Kidney (tissue), 14 donors: ENCODE results near the gene KCNA2. TPM values are rescaled to one million over a fixed set of nuclear protein-coding genes. Genes with fewer than 3 reads are reported as not detected.
A peak's percentile ranks its signal among the peaks of the same experiment; 100 is the strongest.

Source experiments
- DNase-seq, 5 donors: peaks; one replicate each; pipeline ENCODE4 v3.0.0-alpha.2; 2013 to 2020
- FAIRE-seq: peaks from 2 replicates; lab custom pipeline; 2012; peaks lifted over from hg19 to GRCh38; lab: Jason Lieb, UNC
- H3K27ac ChIP-seq, 2 donors: one replicate each; pipeline ENCODE4 v1.7.0; 2013; ENCODE audit warnings: low read depth in 2 of 2, low read length in 2 of 2, inconsistent platforms in 1 of 2
- H3K27me3 ChIP-seq: one replicate; pipeline ENCODE4 v1.7.1; 2013; ENCODE audit warnings: low read length, inconsistent platforms; ENCODE audit not compliant: control insufficient read depth, insufficient read depth
- H3K36me3 ChIP-seq, 3 donors: one replicate each; pipeline versions ENCODE4 v1.7.0 to v1.7.1; 2013; ENCODE audit warnings: low read length in 3 of 3, control low read depth in 1 of 3, inconsistent platforms in 1 of 3; ENCODE audit not compliant: insufficient read depth in 3 of 3, control insufficient read depth in 2 of 3
- H3K4me1 ChIP-seq, 3 donors: one replicate each; pipeline versions ENCODE4 v1.7.0 to v1.7.1; 2013; ENCODE audit warnings: low read length in 3 of 3, inconsistent platforms in 1 of 3, low read depth in 1 of 3; ENCODE audit not compliant: control insufficient read depth in 2 of 3, insufficient read depth in 2 of 3
- H3K4me3 ChIP-seq, 3 donors: one replicate each; pipeline versions ENCODE4 v1.7.0 to v1.8.1; 2013; ENCODE audit warnings: low read length in 3 of 3, control low read depth in 1 of 3, inconsistent platforms in 1 of 3
- H3K9ac ChIP-seq, 3 donors: one replicate each; pipeline versions ENCODE4 v1.7.0 to v1.7.1; 2013; ENCODE audit warnings: low read length in 3 of 3, control low read depth in 1 of 3, inconsistent platforms in 1 of 3
- H3K9me3 ChIP-seq, 3 donors: one replicate each; pipeline versions ENCODE4 v1.7.0 to v1.7.1; 2013; ENCODE audit warnings: low read length in 3 of 3, control low read depth in 1 of 3, inconsistent platforms in 1 of 3; ENCODE audit not compliant: control insufficient read depth in 2 of 3, insufficient read depth in 1 of 3
- CTCF ChIP-seq: IDR thresholded peaks from 3 replicates; pipeline ENCODE4 v1.5.1; 2012; ENCODE audit warnings: mild to moderate bottlenecking, moderate library complexity, borderline replicate concordance; ENCODE audit not compliant: insufficient read depth; ENCODE audit errors: extremely low read depth
- intact Hi-C: fragments of 100-400 bp; cut with DNase I; formaldehyde crosslinking; loops from one replicate; pipeline ENCODE4 v1.11.1; 2022
- polyA plus RNA-seq: library from polyadenylated mRNA; stranded (reverse); fragments of 350-450 nt; fragmentation: Illumina TruSeq; extraction: RNeasy Lipid Tissue Mini Kit (QIAGEN cat#74804); gene quantifications from one replicate; pipeline ENCODE4 v1.2.3, GENCODE V29; 2014; ENCODE audit warnings: low read depth, low replicate concordance; ENCODE audit not compliant: insufficient read depth
- total RNA-seq: library from RNA; stranded (reverse); fragmentation: NEBNext Ultra II Directional; extraction: Animal tissue kit (Norgen Biotek cat#: 25700); gene quantifications from one replicate; pipeline ENCODE4 v1.2.1, GENCODE V29; 2021
- donor health status: control.
- donor health status: control.
- donor health status: control.
- donor health status: control.
- donor health status: control.
- donor health status: DM: yes; HTN: yes; CAD: no.
- donor health status: Normal renal cell carcinoma (clear cell type).

Gene KCNA2
- total and polyA plus RNA-seq, 2 donors from 2014 or later = 0.09 to 1.3 TPM

GRCh38 chr1:110603058-110603457 lies 3.1 kb downstream of the KCNA2 start:
- H3K4me3 ChIP-seq = no peak overlapping the region
- intact Hi-C loops = no loop called here
- peaks cover 0 to 14% (median 0%) of the 10 kb centered on the region in 3 donors for H3K4me1 ChIP-seq
- no peaks in the 10 kb centered on the region for H3K36me3 ChIP-seq
- H3K27me3 ChIP-seq = peaks cover 23% of the 10 kb centered on the region
- DNase-seq (no peak), FAIRE-seq (no peak)
- TF ChIP-seq CTCF = no peak
- no peak overlapping the region for H3K27ac ChIP-seq
- no peaks in the 10 kb centered on the region for H3K9me3 ChIP-seq
- no peak overlapping the region for H3K9ac ChIP-seq

- DNase-seq (peak in 1 of 5 donors; percentile 7), FAIRE-seq (no peak)
- Histone ChIP-seq H3K4me3 (no peak overlapping the region), H3K27me3 (peaks cover 19% of the 10 kb centered on the region), H3K9ac (no peak overlapping the region), H3K27ac (no peak overlapping the region), H3K36me3 (no peaks in the 10 kb centered on the region), H3K4me1 (peaks cover 0 to 12% (median 0%) of the 10 kb centered on the region in 3 donors), H3K9me3 (no peaks in the 10 kb centered on the region)
- no peak for TF ChIP-seq CTCF
- intact Hi-C loops = no loop called here
Observed at GRCh38 chr1:110602466-110602865, 3.7 kb downstream of the KCNA2 start.

GRCh38 chr1:110601332-110601731 lies 4.8 kb downstream of the KCNA2 start:
- Histone ChIP-seq H3K27me3 (peaks cover 18% of the 10 kb centered on the region), H3K4me3 (no peak overlapping the region), H3K27ac (no peak overlapping the region), H3K9me3 (no peaks in the 10 kb centered on the region), H3K4me1 (peaks cover 0 to 6% (median 0%) of the 10 kb centered on the region in 3 donors), H3K9ac (no peak overlapping the region), H3K36me3 (no peaks in the 10 kb centered on the region)
- intact Hi-C loops = no loop called here
- DNase-seq (peak in 1 of 5 donors; percentile 2), FAIRE-seq (no peak)
- TF ChIP-seq CTCF = no peak

- H3K9me3 ChIP-seq = no peaks in the 10 kb centered on the region
- H3K27ac ChIP-seq = no peak overlapping the region
- no peak overlapping the region for H3K4me3 ChIP-seq
- H3K36me3 ChIP-seq = no peaks in the 10 kb centered on the region
- intact Hi-C loops = no loop called here
- peaks cover 0 to under 1% (median 0%) of the 10 kb centered on the region in 3 donors for H3K4me1 ChIP-seq
- DNase-seq (peak in 2 of 5 donors; percentile 4 to 12), FAIRE-seq (no peak)
- H3K9ac ChIP-seq = no peak overlapping the region
- H3K27me3 ChIP-seq = peaks cover 14% of the 10 kb centered on the region
- TF ChIP-seq CTCF = no peak
Observed at GRCh38 chr1:110600716-110601115, 5.4 kb downstream of the KCNA2 start.
